ENCODE measurements around the gene FGFBP1. TPM values are rescaled to one million over a fixed set of nuclear protein-coding genes. Genes with fewer than 3 reads are reported as not detected.

Gene FGFBP1
- total RNA-seq, 4 donors from 2014 or later: 0.27 to 19.2 (median 0.97) TPM

- ATAC-seq: no peak
- no peak overlapping the region for H3K27ac ChIP-seq
- H3K36me3 ChIP-seq: no peaks in the 10 kb centered on the region
- WGBS, 2 donors (ENCODE audit: low coverage in 1 of 2): 68 to 73% methylated on average over 4 to 5 of the region's 5 CpGs
- H3K9me3 ChIP-seq: peaks cover 0 to 3% (median 0%) of the 10 kb centered on the region in 3 donors
- no peak for TF ChIP-seq POLR2AphosphoS5 (IDR thresholded peaks at IDR 0.05)
- TF ChIP-seq, protein P1, sequence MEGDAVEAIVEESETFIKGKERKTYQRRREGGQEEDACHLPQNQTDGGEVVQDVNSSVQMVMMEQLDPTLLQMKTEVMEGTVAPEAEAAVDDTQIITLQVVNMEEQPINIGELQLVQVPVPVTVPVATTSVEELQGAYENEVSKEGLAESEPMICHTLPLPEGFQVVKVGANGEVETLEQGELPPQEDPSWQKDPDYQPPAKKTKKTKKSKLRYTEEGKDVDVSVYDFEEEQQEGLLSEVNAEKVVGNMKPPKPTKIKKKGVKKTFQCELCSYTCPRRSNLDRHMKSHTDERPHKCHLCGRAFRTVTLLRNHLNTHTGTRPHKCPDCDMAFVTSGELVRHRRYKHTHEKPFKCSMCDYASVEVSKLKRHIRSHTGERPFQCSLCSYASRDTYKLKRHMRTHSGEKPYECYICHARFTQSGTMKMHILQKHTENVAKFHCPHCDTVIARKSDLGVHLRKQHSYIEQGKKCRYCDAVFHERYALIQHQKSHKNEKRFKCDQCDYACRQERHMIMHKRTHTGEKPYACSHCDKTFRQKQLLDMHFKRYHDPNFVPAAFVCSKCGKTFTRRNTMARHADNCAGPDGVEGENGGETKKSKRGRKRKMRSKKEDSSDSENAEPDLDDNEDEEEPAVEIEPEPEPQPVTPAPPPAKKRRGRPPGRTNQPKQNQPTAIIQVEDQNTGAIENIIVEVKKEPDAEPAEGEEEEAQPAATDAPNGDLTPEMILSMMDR (IDR thresholded peaks at IDR 0.05): no peak
- no peak for TF ChIP-seq POLR2A (IDR thresholded peaks at IDR 0.05)
- TF ChIP-seq EP300 (IDR thresholded peaks at IDR 0.05): no peak
- no peaks in the 10 kb centered on the region for H3K27me3 ChIP-seq
- H3K4me1 ChIP-seq: no peaks in the 10 kb centered on the region
- no peak overlapping the region for H3K4me3 ChIP-seq
Measured at GRCh38 chr4:15964159-15964558, 25.6 kb upstream of the FGFBP1 start.

GRCh38 chr4:15963576-15963975 lies 25.0 kb upstream of the FGFBP1 start:
- Histone ChIP-seq H3K4me3 (no peak overlapping the region), H3K27ac (no peak overlapping the region), H3K27me3 (no peaks in the 10 kb centered on the region), H3K4me1 (no peaks in the 10 kb centered on the region), H3K36me3 (no peaks in the 10 kb centered on the region), H3K9me3 (peaks cover 0 to 3% (median 0%) of the 10 kb centered on the region in 3 donors)
- no peak for ATAC-seq
- no peak for TF ChIP-seq POLR2AphosphoS5 (IDR thresholded peaks at IDR 0.05)
- TF ChIP-seq, protein P1 (IDR thresholded peaks at IDR 0.05): no peak
- TF ChIP-seq POLR2A (IDR thresholded peaks at IDR 0.05): no peak
- 65 to 66% methylated on average over 3 to 4 of the region's 4 CpGs for WGBS, 2 donors (ENCODE audit: low coverage in 1 of 2)

DNA sequence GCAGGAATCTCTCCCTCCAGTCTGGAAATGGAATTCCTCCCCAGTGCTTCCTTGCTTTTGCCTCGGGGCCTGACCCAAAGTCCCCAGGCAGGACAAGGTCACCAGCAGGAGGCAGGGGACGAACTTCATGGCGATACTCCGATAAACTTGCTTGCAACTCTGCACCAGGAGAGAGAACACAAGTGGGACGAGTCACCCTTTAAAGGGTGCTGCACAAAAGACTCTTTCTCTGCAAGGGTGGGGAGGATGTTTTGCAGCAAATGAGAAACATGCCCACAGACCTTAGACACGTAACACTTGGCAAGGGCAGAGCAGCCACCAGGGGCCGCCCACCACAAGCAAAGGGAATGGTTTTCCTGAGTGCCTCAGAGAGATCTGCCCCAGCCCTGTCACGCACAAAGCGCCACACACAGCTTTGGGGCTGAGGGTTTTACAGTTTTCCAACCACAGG lies 24.5 kb upstream of the FGFBP1 start, which contains the start of gene FGFBP2:
FGFBP2 (minus strand) TSS at position 175 of the 451 bp plus-strand sequence; CDS start at position 129, 46 bp downstream.
- no peak within 1 kb of the TSS for H3K4me3 ChIP-seq

DNA sequence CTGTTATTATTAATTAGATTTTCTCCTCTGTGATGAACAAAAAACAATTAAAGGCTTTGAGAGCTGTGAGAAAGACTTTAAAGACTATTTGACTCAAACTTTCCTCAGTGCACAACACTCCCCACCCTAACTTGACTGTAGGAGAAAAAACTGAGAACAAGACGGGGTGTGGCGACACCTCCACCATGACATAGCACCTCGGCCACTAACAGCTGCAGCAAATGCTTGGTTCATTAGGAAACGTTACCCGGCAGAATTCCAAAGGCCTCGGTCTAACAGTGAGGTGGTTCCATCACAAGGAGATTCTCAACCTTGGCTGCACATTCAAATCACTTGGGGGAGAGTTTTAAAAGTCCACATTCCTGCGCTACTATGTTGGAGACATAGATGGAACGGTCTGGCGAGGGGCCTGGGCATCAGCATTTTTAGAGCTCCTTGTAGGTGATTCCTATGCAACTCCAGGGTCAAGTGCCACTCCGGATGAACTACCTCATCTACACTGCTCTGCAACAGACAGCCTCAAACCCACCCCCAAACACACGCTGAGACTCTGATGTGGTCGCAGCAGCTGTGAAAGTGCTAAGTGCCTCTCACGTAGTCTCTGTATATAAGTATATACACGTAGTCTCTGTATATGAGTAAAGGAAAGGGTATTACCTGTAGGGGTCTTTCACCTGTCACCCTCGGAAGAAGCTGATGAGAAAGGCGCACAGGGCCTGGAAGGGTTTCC lies 23.4 kb upstream of the FGFBP1 start:
- no peaks in the 10 kb centered on the region for H3K36me3 ChIP-seq
- no peak for TF ChIP-seq POLR2AphosphoS5 (IDR thresholded peaks at IDR 0.05)
- TF ChIP-seq POLR2A (IDR thresholded peaks at IDR 0.05): no peak
- TF ChIP-seq, protein P1 (IDR thresholded peaks at IDR 0.05): no peak
- no peak for TF ChIP-seq EP300 (IDR thresholded peaks at IDR 0.05)
- no peak overlapping the region for H3K27ac ChIP-seq
- 79 to 80% methylated on average over 8 to 12 of the region's 16 CpGs for WGBS, 2 donors (ENCODE audit: low coverage in 1 of 2)
- peaks cover 0 to 3% (median 0%) of the 10 kb centered on the region in 3 donors for H3K9me3 ChIP-seq
- ATAC-seq: no peak
- no peaks in the 10 kb centered on the region for H3K4me1 ChIP-seq
- H3K4me3 ChIP-seq: no peak overlapping the region
- H3K27me3 ChIP-seq: no peaks in the 10 kb centered on the region

More for the DNA sequence above, 24.5 kb upstream of the FGFBP1 start, which contains the start of gene FGFBP2:
- Histone ChIP-seq H3K36me3 (no peaks in the 10 kb centered on the region), H3K9me3 (peaks cover 0 to 3% (median 0%) of the 10 kb centered on the region in 3 donors), H3K4me1 (no peaks in the 10 kb centered on the region), H3K27ac (no peak within 1 kb of the TSS), H3K27me3 (no peaks in the 10 kb centered on the region)
- TF ChIP-seq POLR2A (IDR thresholded peaks at IDR 0.05): no peak
- TF ChIP-seq, protein P1 (IDR thresholded peaks at IDR 0.05): peak in 1 of 4 experiments; percentile 50
- ATAC-seq: peak; percentile 30
- WGBS, 2 donors (ENCODE audit: low coverage in 1 of 2): 31 to 67% methylated on average over 3 to 5 of the region's 9 CpGs

- Histone ChIP-seq H3K4me1 (no peaks in the 10 kb centered on the region), H3K27ac (no peak overlapping the region), H3K27me3 (no peaks in the 10 kb centered on the region), H3K36me3 (no peaks in the 10 kb centered on the region), H3K9me3 (no peaks in the 10 kb centered on the region), H3K4me3 (no peak overlapping the region)
- no peak for TF ChIP-seq EP300 (IDR thresholded peaks at IDR 0.05)
- TF ChIP-seq, protein P1 (IDR thresholded peaks at IDR 0.05): no peak
- TF ChIP-seq POLR2AphosphoS5 (IDR thresholded peaks at IDR 0.05): no peak
- no peak for TF ChIP-seq POLR2A (IDR thresholded peaks at IDR 0.05)
- ATAC-seq: no peak
- WGBS, 2 donors (ENCODE audit: low coverage in 1 of 2): 67 to 95% methylated on average over 2 of the region's 2 CpGs
Measured at GRCh38 chr4:15958562-15958961, 20.0 kb upstream of the FGFBP1 start.

Data from gastroesophageal sphincter (tissue), 4 donors.